H9 (cell line): Measurements from ENCODE around the gene MSANTD1. TPM values are rescaled to one million over a fixed set of nuclear protein-coding genes. Genes with fewer than 3 reads are reported as not detected.

Experiments
- DNase-seq: peaks from one replicate; pipeline ENCODE4 v3.0.0-alpha.2; 2017
- H2AFZ ChIP-seq: one replicate; pipeline ENCODE4 v1.6.1; 2013; ENCODE audit warnings: mild to moderate bottlenecking, low read length, control low read depth, moderate library complexity
- H2AK5ac ChIP-seq: 2 replicates; pipeline ENCODE4 v1.6.1; 2013; ENCODE audit warnings: low read length, control low read depth, mixed read lengths; ENCODE audit not compliant: insufficient read length
- H2BK120ac ChIP-seq: one replicate; pipeline ENCODE4 v1.6.1; 2013; ENCODE audit warnings: low read depth, mild to moderate bottlenecking, low read length, control low read depth, inconsistent platforms; ENCODE audit not compliant: poor library complexity, severe bottlenecking
- H2BK12ac ChIP-seq: 2 replicates; pipeline ENCODE4 v1.6.1; 2013; ENCODE audit warnings: low read length, control low read depth, mixed read lengths, low read depth; ENCODE audit not compliant: insufficient read length
- H2BK15ac ChIP-seq: 2 replicates; pipeline ENCODE4 v1.6.1; 2013; ENCODE audit warnings: low read depth, low read length, control low read depth
- H2BK20ac ChIP-seq: one replicate; pipeline ENCODE4 v1.6.1; 2013; ENCODE audit warnings: low read depth, mild to moderate bottlenecking, low read length, control low read depth, inconsistent platforms; ENCODE audit not compliant: poor library complexity, severe bottlenecking
- H2BK5ac ChIP-seq: 2 replicates; pipeline ENCODE4 v1.6.1; 2013; ENCODE audit warnings: low read length, control low read depth, mixed read lengths; ENCODE audit not compliant: insufficient read length
- H3K14ac ChIP-seq: 2 replicates; pipeline ENCODE4 v1.6.1; 2013; ENCODE audit warnings: low read length, control low read depth; ENCODE audit not compliant: insufficient read depth
- H3K18ac ChIP-seq: 2 replicates; pipeline ENCODE4 v1.6.1; 2013; ENCODE audit warnings: low read depth, mild to moderate bottlenecking, mixed read lengths, low read length, control low read depth; ENCODE audit not compliant: insufficient read length
- H3K23ac ChIP-seq: 2 replicates; pipeline ENCODE4 v1.6.1; 2013; ENCODE audit warnings: low read length, control low read depth, mixed read lengths, low read depth; ENCODE audit not compliant: insufficient read length
- H3K23me2 ChIP-seq: 2 replicates; pipeline ENCODE4 v1.6.1; 2013; ENCODE audit warnings: low read depth, mild to moderate bottlenecking, mixed read lengths, low read length, control low read depth; ENCODE audit not compliant: insufficient read length, poor library complexity, severe bottlenecking
- H3K27ac ChIP-seq: 2 replicates; pipeline ENCODE4 v1.5.1; 2013; ENCODE audit warnings: low read length, control low read depth, mixed read lengths, low read depth; ENCODE audit not compliant: insufficient read length
- H3K27me3 ChIP-seq: 2 replicates; pipeline ENCODE4 v1.6.1; 2013; ENCODE audit warnings: low read length, control low read depth, inconsistent platforms; ENCODE audit not compliant: insufficient read depth
- H3K4ac ChIP-seq: 2 replicates; pipeline ENCODE4 v1.6.1; 2013; ENCODE audit warnings: low read depth, mild to moderate bottlenecking, control low read depth, inconsistent platforms, low read length, moderate library complexity
- H3K4me1 ChIP-seq: 2 replicates; pipeline ENCODE4 v1.6.1; 2013; ENCODE audit warnings: low read length, control low read depth, inconsistent platforms; ENCODE audit not compliant: insufficient read depth
- H3K4me2 ChIP-seq: 2 replicates; pipeline ENCODE4 v1.6.1; 2013; ENCODE audit warnings: low read length, control low read depth, mixed read lengths; ENCODE audit not compliant: insufficient read length, insufficient read depth
- H3K56ac ChIP-seq: 2 replicates; pipeline ENCODE4 v1.6.1; 2013; ENCODE audit warnings: low read depth, mild to moderate bottlenecking, mixed read lengths, low read length, control low read depth; ENCODE audit not compliant: insufficient read length
- H3K79me1 ChIP-seq: 2 replicates; pipeline ENCODE4 v1.6.1; 2013; ENCODE audit warnings: low read depth, mild to moderate bottlenecking, moderate library complexity, low read length, control low read depth, inconsistent platforms; ENCODE audit not compliant: insufficient read depth, poor library complexity, severe bottlenecking
- H3K79me2 ChIP-seq: 2 replicates; pipeline ENCODE4 v1.6.1; 2013; ENCODE audit warnings: low read length, control low read depth, inconsistent platforms; ENCODE audit not compliant: insufficient read depth
- H3K9ac ChIP-seq: 2 replicates; pipeline ENCODE4 v1.6.1; 2013; ENCODE audit warnings: low read length, control low read depth, mixed read lengths; ENCODE audit not compliant: insufficient read length; ENCODE audit errors: extremely low read depth
- H3K9me3 ChIP-seq: one replicate; pipeline ENCODE4 v1.6.1; 2013; ENCODE audit warnings: low read depth, low read length, inconsistent platforms; ENCODE audit not compliant: control insufficient read depth
- H3T11ph ChIP-seq: one replicate; pipeline ENCODE4 v1.6.1; 2013; ENCODE audit warnings: mild to moderate bottlenecking, low read length, control low read depth, inconsistent platforms
- H4K20me1 ChIP-seq: one replicate; pipeline ENCODE4 v1.6.1; 2013; ENCODE audit not compliant: control insufficient read depth, insufficient read length, insufficient read depth
- H4K5ac ChIP-seq: 2 replicates; pipeline ENCODE4 v1.6.1; 2013; ENCODE audit warnings: low read depth, mild to moderate bottlenecking, mixed read lengths, low read length, control low read depth; ENCODE audit not compliant: insufficient read length
- H4K8ac ChIP-seq: replicated peaks from 2 replicates; pipeline ENCODE4 v1.6.1; 2013; ENCODE audit warnings: low read length, control low read depth, mixed read lengths, low read depth; ENCODE audit not compliant: insufficient read length
- H4K91ac ChIP-seq: 2 replicates; pipeline ENCODE4 v1.6.1; 2013; ENCODE audit warnings: low read depth, mild to moderate bottlenecking, moderate library complexity, mixed read lengths, low read length, control low read depth; ENCODE audit not compliant: insufficient read length
- H3K27ac Mint-ChIP-seq, 3 experiments: 2 replicates in 2 of 3; 3 replicates in 1 of 3; pipeline ENCODE4 v1.8.0; 2020 to 2021; ENCODE audit warnings: mixed read lengths in 3 of 3, mild to moderate bottlenecking in 1 of 3, moderate library complexity in 1 of 3
- H3K27me3 Mint-ChIP-seq: 2 replicates; pipeline ENCODE4 v1.8.0; 2021; ENCODE audit warnings: low read depth, mild to moderate bottlenecking, moderate library complexity, mixed read lengths
- H3K36me3 Mint-ChIP-seq, 3 experiments: 2 replicates in 2 of 3; 3 replicates in 1 of 3; pipeline ENCODE4 v1.8.0; 2020 to 2021; ENCODE audit warnings: low read depth in 3 of 3, mixed read lengths in 3 of 3; ENCODE audit not compliant: insufficient read depth in 1 of 3
- H3K4me1 Mint-ChIP-seq, 2 experiments: 2 replicates each; pipeline ENCODE4 v1.8.0; 2020; ENCODE audit warnings: mixed read lengths in 2 of 2
- H3K4me3 Mint-ChIP-seq, 2 experiments: 2 replicates in 1 of 2; 3 replicates in 1 of 2; pipeline ENCODE4 v1.8.0; 2020 to 2021; ENCODE audit warnings: mild to moderate bottlenecking in 2 of 2, mixed read lengths in 2 of 2, moderate library complexity in 1 of 2
- H3K9me3 Mint-ChIP-seq, 2 experiments: 2 replicates in 1 of 2; 3 replicates in 1 of 2; pipeline ENCODE4 v1.8.0; 2020; ENCODE audit warnings: mild to moderate bottlenecking in 2 of 2, mixed read lengths in 2 of 2, moderate library complexity in 1 of 2
- CTCF ChIP-seq: fragments of 200-600 bp; sonication (generic); conservative IDR thresholded peaks from 3 replicates; pipeline ENCODE4 v1.8.0; 2021; ENCODE audit warnings: antibody characterized with exemption, mild to moderate bottlenecking
- WGBS: extraction: QIAGEN DNeasy Blood & Tissue Kit; methylation state at CpG from one replicate; pipeline ENCODE4 v1.1.7; 2013; ENCODE audit warnings: missing lambda C conversion rate, low lambda C conversion rate, mixed read lengths; ENCODE audit not compliant: insufficient read length; ENCODE audit errors: extremely low coverage; 5-methylcytosine and 5-hydroxymethylcytosine counted together
- total RNA-seq: library from RNA; stranded (reverse); gene quantifications from 2 replicates; pipeline ENCODE4 v1.2.1, GENCODE V29; 2021

The MSANTD1 gene
- total RNA-seq, 1 experiment from 2014 or later = 0.83 TPM

- H2BK12ac ChIP-seq = no peak overlapping the region
- no peak overlapping the region for H3K4ac ChIP-seq
- H3K27ac Mint-ChIP-seq = no peak overlapping the region
- no peaks in the 10 kb centered on the region; the same call in 1 of the 2 replicates for H3K4me1 ChIP-seq
- no peak overlapping the region for H3K18ac ChIP-seq
- no peak for TF ChIP-seq CTCF
- H3K23ac ChIP-seq = no peak overlapping the region
- no peaks in the 10 kb centered on the region for H3K27me3 ChIP-seq
- H3K56ac ChIP-seq = no peak overlapping the region
- H3T11ph ChIP-seq = no peak overlapping the region
- peaks cover 11 to 36% of the 10 kb centered on the region in 2 experiments for H3K4me1 Mint-ChIP-seq
- H3K9me3 Mint-ChIP-seq = no peaks in the 10 kb centered on the region; a peak in 1 of 5 replicates
- peaks cover 10 to 20% (median 18%) of the 10 kb centered on the region in 3 experiments; a peak in 6 of 7 replicates for H3K36me3 Mint-ChIP-seq
- no peak overlapping the region for H2AK5ac ChIP-seq
- peaks cover 8% of the 10 kb centered on the region for H3K27me3 Mint-ChIP-seq
- no peak overlapping the region for H4K91ac ChIP-seq
- DNase-seq = no peak
- no peaks in the 10 kb centered on the region for H3K9me3 ChIP-seq
- no peak overlapping the region for H2BK120ac ChIP-seq
- no peaks in the 10 kb centered on the region for H3K23me2 ChIP-seq
- WGBS = no CpG with 5 or more reads among the region's 6 CpGs
- H3K9ac ChIP-seq = no peak overlapping the region
- peaks cover 4% of the 10 kb centered on the region for H4K20me1 ChIP-seq
- H3K79me1 ChIP-seq = no peaks in the 10 kb centered on the region
- H2BK5ac ChIP-seq = no peak overlapping the region
- H3K79me2 ChIP-seq = no peaks in the 10 kb centered on the region
- H3K27ac ChIP-seq = no peak overlapping the region
- H2BK20ac ChIP-seq = no peak overlapping the region
- H3K4me3 Mint-ChIP-seq = no peak overlapping the region
- no peak overlapping the region for H4K5ac ChIP-seq
- no peak overlapping the region for H2AFZ ChIP-seq
- H4K8ac ChIP-seq = no peak overlapping the region
- H3K14ac ChIP-seq = no peak overlapping the region
- H3K4me2 ChIP-seq = no peak overlapping the region
- H2BK15ac ChIP-seq = no peak overlapping the region
These were observed 3.3 kb upstream of the MSANTD1 start for GRCh38 chr4:3245676-3246075.
